ENCODE results near the gene GRHL3.

The GRHL3 gene

DNA sequence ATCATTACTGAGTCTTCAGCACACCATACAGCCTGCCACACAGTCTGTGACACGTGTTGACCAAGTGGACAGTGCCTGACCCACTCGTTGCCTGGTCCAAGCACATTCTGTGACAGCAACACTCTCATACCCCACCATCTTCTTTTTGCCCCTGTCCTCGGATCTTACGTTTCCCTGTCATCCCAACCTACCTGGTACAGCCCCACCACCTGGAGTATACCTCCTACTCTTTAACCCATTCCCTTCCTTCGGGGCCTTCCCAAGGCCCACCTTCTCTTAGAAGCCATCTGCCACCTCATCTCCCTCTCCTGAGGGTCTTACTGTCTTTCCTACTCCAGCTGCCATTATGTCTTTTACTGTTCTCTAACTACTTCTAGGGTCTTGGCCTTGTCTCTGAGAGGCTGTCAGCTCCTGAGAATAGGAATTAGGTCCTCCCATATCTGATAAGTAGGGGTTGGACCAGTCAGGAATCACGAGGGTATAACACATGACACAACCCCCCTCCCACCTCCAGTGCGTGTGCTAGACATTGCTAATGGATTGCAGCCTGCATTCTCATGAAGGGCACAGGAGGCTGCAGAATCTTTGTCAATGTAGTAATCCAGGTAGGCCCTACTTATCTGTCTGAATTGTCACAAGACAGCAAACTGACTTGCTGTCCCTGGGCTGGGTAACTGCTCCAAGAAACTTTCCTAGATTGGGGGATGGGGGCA, 13.0 kb downstream of the GRHL3 start:
- TF ChIP-seq, protein P1, sequence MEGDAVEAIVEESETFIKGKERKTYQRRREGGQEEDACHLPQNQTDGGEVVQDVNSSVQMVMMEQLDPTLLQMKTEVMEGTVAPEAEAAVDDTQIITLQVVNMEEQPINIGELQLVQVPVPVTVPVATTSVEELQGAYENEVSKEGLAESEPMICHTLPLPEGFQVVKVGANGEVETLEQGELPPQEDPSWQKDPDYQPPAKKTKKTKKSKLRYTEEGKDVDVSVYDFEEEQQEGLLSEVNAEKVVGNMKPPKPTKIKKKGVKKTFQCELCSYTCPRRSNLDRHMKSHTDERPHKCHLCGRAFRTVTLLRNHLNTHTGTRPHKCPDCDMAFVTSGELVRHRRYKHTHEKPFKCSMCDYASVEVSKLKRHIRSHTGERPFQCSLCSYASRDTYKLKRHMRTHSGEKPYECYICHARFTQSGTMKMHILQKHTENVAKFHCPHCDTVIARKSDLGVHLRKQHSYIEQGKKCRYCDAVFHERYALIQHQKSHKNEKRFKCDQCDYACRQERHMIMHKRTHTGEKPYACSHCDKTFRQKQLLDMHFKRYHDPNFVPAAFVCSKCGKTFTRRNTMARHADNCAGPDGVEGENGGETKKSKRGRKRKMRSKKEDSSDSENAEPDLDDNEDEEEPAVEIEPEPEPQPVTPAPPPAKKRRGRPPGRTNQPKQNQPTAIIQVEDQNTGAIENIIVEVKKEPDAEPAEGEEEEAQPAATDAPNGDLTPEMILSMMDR (IDR thresholded peaks at IDR 0.05) = no peak
- no peak for TF ChIP-seq ZFX (IDR thresholded peaks at IDR 0.05; ENCODE audit: borderline replicate concordance)

DNA sequence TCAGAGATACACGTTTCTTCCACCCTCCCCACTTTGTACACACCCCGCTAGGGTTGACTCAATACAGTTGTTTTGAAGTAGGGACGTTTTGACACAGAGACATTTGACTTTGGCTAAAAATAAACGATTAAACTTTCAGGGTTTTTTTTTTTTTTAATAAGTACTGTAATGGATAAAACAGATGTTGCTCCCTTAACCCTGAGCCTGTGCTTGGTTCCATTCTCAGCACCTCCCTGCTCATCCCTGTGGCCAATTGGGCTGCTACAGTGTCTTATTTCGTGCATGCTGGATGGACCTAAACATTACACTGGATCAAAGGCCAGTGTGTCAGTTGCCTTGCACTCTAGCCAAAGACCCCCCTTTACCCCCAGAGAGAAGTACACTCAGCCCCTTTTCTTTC, 16.9 kb downstream of the GRHL3 start:
- TF ChIP-seq ZFX (IDR thresholded peaks at IDR 0.05; ENCODE audit: borderline replicate concordance) = no peak
- TF ChIP-seq, protein P1 (IDR thresholded peaks at IDR 0.05) = no peak

More for the DNA sequence above, 13.0 kb downstream of the GRHL3 start:
- H3K27ac ChIP-seq = no peak overlapping the region

DNA sequence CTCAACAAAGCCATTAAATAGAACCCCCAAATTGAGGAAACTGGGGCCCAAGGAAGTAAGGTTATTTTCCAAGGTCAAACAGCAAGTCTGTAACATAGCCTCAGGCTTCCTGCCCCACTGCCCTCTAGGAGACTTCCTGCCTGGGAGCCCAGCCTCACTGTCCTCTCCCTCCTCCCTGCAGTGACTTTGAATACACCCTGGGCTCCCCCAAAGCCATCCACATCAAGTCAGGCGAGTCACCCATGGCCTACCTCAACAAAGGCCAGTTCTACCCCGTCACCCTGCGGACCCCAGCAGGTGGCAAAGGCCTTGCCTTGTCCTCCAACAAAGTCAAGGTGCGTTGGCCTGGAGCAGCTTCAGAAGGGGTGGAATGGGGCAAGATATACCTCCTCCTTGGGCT, 18.3 kb downstream of the GRHL3 start:
- no peak overlapping the region for H3K27ac ChIP-seq
- no peak for TF ChIP-seq ZFX (IDR thresholded peaks at IDR 0.05; ENCODE audit: borderline replicate concordance)
- TF ChIP-seq, protein P1 (IDR thresholded peaks at IDR 0.05) = no peak

More for the DNA sequence above, 16.9 kb downstream of the GRHL3 start:
- H3K27ac ChIP-seq = no peak overlapping the region

DNA sequence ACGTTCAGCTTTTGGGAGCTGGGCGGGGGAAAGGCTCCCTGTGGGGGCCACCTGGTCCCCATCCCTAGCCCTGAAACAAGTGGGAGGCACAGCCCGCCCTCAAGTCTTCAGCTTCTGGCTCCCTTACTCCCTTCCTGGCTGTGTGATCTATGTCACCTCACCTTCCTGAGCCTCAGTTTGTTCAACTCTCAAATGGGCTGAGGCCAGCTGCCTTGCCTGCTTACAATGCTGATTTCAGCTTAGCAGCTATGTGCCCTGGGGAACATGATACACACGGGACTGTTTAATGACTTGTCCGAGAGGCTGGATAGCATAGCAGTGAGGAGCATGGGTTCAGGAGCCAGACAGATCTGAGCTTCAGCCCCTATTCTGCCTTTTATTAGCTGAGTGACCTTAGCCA, 19.3 kb downstream of the GRHL3 start:
- no peak for TF ChIP-seq ZFX (IDR thresholded peaks at IDR 0.05; ENCODE audit: borderline replicate concordance)
- TF ChIP-seq, protein P1 (IDR thresholded peaks at IDR 0.05) = no peak
- no peak overlapping the region for H3K27ac ChIP-seq

DNA sequence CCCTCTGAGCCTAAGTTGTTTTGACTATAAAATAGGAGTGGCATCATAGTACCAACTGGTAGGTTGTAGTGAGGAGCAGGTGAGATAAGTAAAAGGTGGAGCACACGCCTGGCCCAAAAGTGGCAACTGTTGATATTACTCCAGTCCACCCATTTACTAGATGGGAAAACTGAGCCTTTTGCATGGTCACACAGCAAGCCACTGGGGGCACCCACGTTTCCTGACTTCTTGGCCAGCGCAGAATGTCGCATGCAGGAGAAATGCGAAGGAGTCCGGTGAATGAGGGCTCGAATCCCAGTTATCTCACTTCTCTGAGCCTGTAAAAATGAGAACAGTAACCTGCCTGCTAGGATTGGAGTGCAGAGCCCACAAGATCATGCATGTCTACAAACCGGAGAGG, 20.8 kb downstream of the GRHL3 start:
- TF ChIP-seq, protein P1 (IDR thresholded peaks at IDR 0.05) = no peak
- no peak for TF ChIP-seq ZFX (IDR thresholded peaks at IDR 0.05; ENCODE audit: borderline replicate concordance)
- no peak overlapping the region for H3K27ac ChIP-seq

DNA sequence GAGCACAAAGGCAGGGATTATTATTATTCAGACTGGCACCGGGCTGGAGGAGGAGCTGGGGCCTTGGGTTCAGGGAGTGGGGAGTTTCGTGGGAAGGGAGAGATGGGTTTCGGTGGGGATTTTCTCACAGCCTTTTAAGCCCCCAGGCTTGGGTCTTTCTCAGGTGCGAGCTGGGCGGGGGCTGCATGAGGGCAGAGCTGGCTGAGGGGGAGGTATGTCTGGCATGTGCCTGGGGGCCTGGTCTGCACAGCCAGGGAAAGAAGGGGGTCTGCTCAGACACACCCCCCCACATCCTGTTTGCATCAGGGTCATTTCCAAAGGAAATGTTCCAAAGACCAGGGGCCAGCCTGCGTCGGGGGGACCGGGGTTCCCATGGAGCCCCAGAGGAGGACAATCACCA, 21.6 kb downstream of the GRHL3 start:
- TF ChIP-seq, protein P1 (IDR thresholded peaks at IDR 0.05) = no peak
- no peak for TF ChIP-seq ZFX (IDR thresholded peaks at IDR 0.05; ENCODE audit: borderline replicate concordance)
- H3K27ac ChIP-seq = no peak overlapping the region

DNA sequence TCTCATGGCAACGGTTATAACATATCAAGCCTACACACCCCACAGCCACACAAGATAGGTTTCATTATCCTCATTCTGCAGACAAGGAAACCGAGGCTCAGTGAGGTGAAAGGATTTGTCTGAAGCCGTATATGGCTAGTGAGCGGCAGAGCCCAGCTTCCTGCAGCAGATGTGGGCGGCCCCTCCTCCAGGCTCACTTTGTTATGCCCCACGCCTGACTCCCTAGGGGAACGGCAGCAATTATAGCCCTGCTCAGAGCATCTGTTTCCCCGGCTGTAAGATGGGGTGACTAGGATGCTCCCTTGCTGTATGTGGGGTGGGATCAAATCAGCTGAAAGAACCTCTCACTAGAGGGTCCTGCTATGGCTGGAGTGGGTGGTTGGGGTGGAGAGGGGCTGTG, 22.1 kb downstream of the GRHL3 start:
- TF ChIP-seq, protein P1 (IDR thresholded peaks at IDR 0.05) = no peak
- no peak for TF ChIP-seq ZFX (IDR thresholded peaks at IDR 0.05; ENCODE audit: borderline replicate concordance)
- H3K27ac ChIP-seq = no peak overlapping the region

Measured in 22Rv1 (cell line).